IMR-90 (cell line): ENCODE measurements around the gene ENKUR. TPM values are rescaled to one million over a fixed set of nuclear protein-coding genes. Genes with fewer than 3 reads are reported as not detected.

Experiments
- ATAC-seq: fragments of 200-7000 bp; cut with Tn5 transposase; 2 replicates; pipeline ENCODE4 v1.9.1; 2020; ENCODE audit warnings: low read depth, mild to moderate bottlenecking, moderate library complexity
- BruUV-seq: library from RNA; stranded (reverse); fragments of 400-500 nt; replicated peaks from 2 replicates; lab custom pipeline; 2021; lab: Mats Ljungman, UMichigan
- CTCF ChIA-PET: fragments of 300-600 bp; formaldehyde crosslinking; extraction: SDS; loops from one replicate; lab custom pipeline; 2021; ENCODE audit warnings: antibody characterized with exemption; lab: Yijun Ruan, JAX
- POLR2A ChIA-PET: fragments of 300-600 bp; sonication (Branson Sonifier 250); formaldehyde crosslinking; loops from one replicate; lab custom pipeline; 2022; ENCODE audit warnings: antibody characterized with exemption; ENCODE audit not compliant: unreplicated experiment; lab: Charles Lee
- DNase-seq: peaks from one replicate; pipeline ENCODE4 v3.0.0; 2013
- H2AFZ ChIP-seq: replicated peaks from 2 replicates; pipeline ENCODE3; 2013; ENCODE audit warnings: low read length, mild to moderate bottlenecking; ENCODE audit not compliant: poor library complexity
- H2AK5ac ChIP-seq: 2 replicates; pipeline ENCODE4 v1.6.1; 2013; ENCODE audit warnings: low read depth, low read length, inconsistent platforms
- H2AK9ac ChIP-seq: replicated peaks from 2 replicates; pipeline ENCODE3; 2013; ENCODE audit warnings: mild to moderate bottlenecking, low read depth, low read length, moderate library complexity; ENCODE audit not compliant: poor library complexity
- H2BK120ac ChIP-seq: 2 replicates; pipeline ENCODE4 v1.6.1; 2013; ENCODE audit warnings: low read depth, low read length, inconsistent platforms
- H2BK15ac ChIP-seq: 3 replicates; pipeline ENCODE4 v1.6.1; 2013; ENCODE audit warnings: low read depth, low read length, inconsistent platforms
- H2BK20ac ChIP-seq: 2 replicates; pipeline ENCODE4 v1.6.1; 2013; ENCODE audit warnings: low read depth, mild to moderate bottlenecking, inconsistent platforms, low read length, moderate library complexity
- H2BK5ac ChIP-seq: 2 replicates; pipeline ENCODE4 v1.6.1; 2013; ENCODE audit warnings: mild to moderate bottlenecking, low read depth, low read length, inconsistent platforms; ENCODE audit not compliant: poor library complexity, severe bottlenecking
- H3K14ac ChIP-seq: replicated peaks from 2 replicates; pipeline ENCODE4 v1.6.1; 2013; ENCODE audit warnings: low read depth, low read length, inconsistent platforms
- H3K18ac ChIP-seq: 2 replicates; pipeline ENCODE4 v1.6.1; 2013; ENCODE audit warnings: low read depth, low read length, control low read depth
- H3K23ac ChIP-seq: 2 replicates; pipeline ENCODE4 v1.6.1; 2013; ENCODE audit warnings: low read depth, low read length, inconsistent platforms
- H3K27ac ChIP-seq: 2 replicates; pipeline ENCODE4 v1.5.1; 2013; ENCODE audit warnings: mild to moderate bottlenecking, control low read depth, low read length; ENCODE audit not compliant: insufficient read depth
- H3K27me3 ChIP-seq: 2 replicates; pipeline ENCODE4 v1.6.1; 2013; ENCODE audit warnings: low read length; ENCODE audit not compliant: control insufficient read depth, insufficient read depth
- H3K36me3 ChIP-seq: 2 replicates; pipeline ENCODE4 v1.6.1; 2013; ENCODE audit warnings: low read length, mixed read lengths; ENCODE audit not compliant: control insufficient read depth, insufficient read depth
- H3K4ac ChIP-seq: 2 replicates; pipeline ENCODE4 v1.6.1; 2013; ENCODE audit warnings: low read depth, low read length, inconsistent platforms
- H3K4me1 ChIP-seq: 2 replicates; pipeline ENCODE4 v1.6.1; 2013; ENCODE audit warnings: low read length, mixed read lengths; ENCODE audit not compliant: control insufficient read depth, insufficient read depth
- H3K4me2 ChIP-seq: 2 replicates; pipeline ENCODE4 v1.6.1; 2013; ENCODE audit warnings: low read depth, mild to moderate bottlenecking, control low read depth, low read length, moderate library complexity
- H3K4me3 ChIP-seq: 2 replicates; pipeline ENCODE4 v1.5.1; 2013; ENCODE audit warnings: low read depth, mild to moderate bottlenecking, control low read depth, low read length, moderate library complexity; ENCODE audit not compliant: insufficient read depth
- H3K56ac ChIP-seq: 2 replicates; pipeline ENCODE4 v1.6.1; 2013; ENCODE audit warnings: low read length, inconsistent platforms; ENCODE audit not compliant: insufficient read depth; ENCODE audit errors: extremely low read depth
- H3K79me1 ChIP-seq, 2 experiments: 2 replicates each; pipeline ENCODE4 v1.6.1; 2013; ENCODE audit warnings: low read length in 2 of 2, inconsistent platforms in 1 of 2, low read depth in 1 of 2
- H3K9ac ChIP-seq: 2 replicates; pipeline ENCODE4 v1.6.1; 2013; ENCODE audit warnings: low read depth, low read length, control low read depth
- H3K9me1 ChIP-seq: 2 replicates; pipeline ENCODE4 v1.6.1; 2013; ENCODE audit warnings: low read length, inconsistent platforms; ENCODE audit not compliant: insufficient read depth
- H3K9me3 ChIP-seq: 2 replicates; pipeline ENCODE4 v1.6.1; 2013; ENCODE audit warnings: low read length; ENCODE audit not compliant: control insufficient read depth, insufficient read depth
- H4K20me1 ChIP-seq: 2 replicates; pipeline ENCODE4 v1.6.1; 2013; ENCODE audit warnings: low read length, inconsistent platforms; ENCODE audit not compliant: insufficient read depth
- H4K5ac ChIP-seq: 2 replicates; pipeline ENCODE4 v1.6.1; 2013; ENCODE audit warnings: mild to moderate bottlenecking, low read depth, low read length, control low read depth
- H4K8ac ChIP-seq, 2 experiments: 2 replicates each; pipeline ENCODE4 v1.6.1; 2013; ENCODE audit warnings: low read depth in 2 of 2, low read length in 2 of 2, control low read depth in 1 of 2, inconsistent platforms in 1 of 2
- H4K91ac ChIP-seq: 2 replicates; pipeline ENCODE4 v1.6.1; 2013; ENCODE audit warnings: low read depth, low read length, inconsistent platforms; ENCODE audit not compliant: insufficient read depth
- BHLHE40 ChIP-seq: fragments of 150-350 bp; IDR thresholded peaks from 2 replicates; pipeline ENCODE4 v1.6.1; 2016; ENCODE audit warnings: mild to moderate bottlenecking, low read depth, low read length
- CEBPB ChIP-seq: IDR thresholded peaks from 2 replicates; pipeline ENCODE4 v1.6.1; 2012; ENCODE audit warnings: low read depth, low read length, improper control_type of control experiment
- CHD1 ChIP-seq: IDR thresholded peaks from 2 replicates; pipeline ENCODE4 v1.6.1; 2012; ENCODE audit warnings: low read depth, low read length, improper control_type of control experiment
- CTCF ChIP-seq: conservative IDR thresholded peaks from 2 replicates; pipeline ENCODE4 v1.5.1; 2012; ENCODE audit warnings: mild to moderate bottlenecking, low read depth, low read length, improper control_type of control experiment
- ELK1 ChIP-seq: fragments of 150-350 bp; IDR thresholded peaks from 2 replicates; pipeline ENCODE4 v1.6.1; 2016; ENCODE audit warnings: low read depth, mild to moderate bottlenecking, low read length, moderate library complexity, borderline replicate concordance
- FOS ChIP-seq: fragments of 150-350 bp; IDR thresholded peaks from 2 replicates; pipeline ENCODE4 v1.6.1; 2016; ENCODE audit warnings: low read depth, low read length
- MAFK ChIP-seq: IDR thresholded peaks from 2 replicates; pipeline ENCODE4 v1.6.1; 2012; ENCODE audit warnings: low read depth, low read length, improper control_type of control experiment
- MAZ ChIP-seq: IDR thresholded peaks from 2 replicates; pipeline ENCODE4 v1.6.1; 2012; ENCODE audit warnings: low read depth, mild to moderate bottlenecking, low read length, improper control_type of control experiment, moderate library complexity, borderline replicate concordance
- MXI1 ChIP-seq: IDR thresholded peaks from 2 replicates; pipeline ENCODE4 v1.6.1; 2012; ENCODE audit warnings: low read depth, mild to moderate bottlenecking, low read length, moderate library complexity, borderline replicate concordance
- NFE2L2 ChIP-seq: fragments of 150-350 bp; IDR thresholded peaks from 2 replicates; pipeline ENCODE4 v1.6.1; 2016; ENCODE audit warnings: low read depth, mild to moderate bottlenecking, low read length
- POLR2A ChIP-seq: IDR thresholded peaks from 2 replicates; pipeline ENCODE4 v1.6.1; 2012; ENCODE audit warnings: mild to moderate bottlenecking, low read depth, low read length
- RAD21 ChIP-seq: IDR thresholded peaks from 2 replicates; pipeline ENCODE4 v1.6.1; 2012; ENCODE audit warnings: low read length, improper control_type of control experiment
- RFX5 ChIP-seq: IDR thresholded peaks from 2 replicates; pipeline ENCODE4 v1.8.0; 2012; ENCODE audit warnings: low read depth, mild to moderate bottlenecking, low read length, moderate library complexity
- SMC3 ChIP-seq: fragments of 150-350 bp; IDR thresholded peaks from 2 replicates; pipeline ENCODE4 v1.6.1; 2016; ENCODE audit warnings: low read depth, mild to moderate bottlenecking, antibody characterized with exemption, low read length, moderate library complexity
- USF2 ChIP-seq: fragments of 150-350 bp; IDR thresholded peaks from 2 replicates; pipeline ENCODE4 v1.6.1; 2017; ENCODE audit warnings: mild to moderate bottlenecking, antibody characterized with exemption, low read length, low read depth
- WGBS, 2 experiments: methylation state at CpG; one replicate each; pipeline versions ENCODE4 v1.1.5 to v1.1.7; 2013; ENCODE audit warnings: missing lambda C conversion rate in 2 of 2; ENCODE audit not compliant: insufficient read length in 1 of 2; ENCODE audit errors: extremely low coverage in 2 of 2; 5-methylcytosine and 5-hydroxymethylcytosine counted together
- dilution Hi-C: fragments of 300-500 bp; cut with HindIII; formaldehyde crosslinking; loops from one replicate; pipeline ENCODE4 v1.14.3; 2018; ENCODE audit warnings: low sequenced_read_pairs; ENCODE audit not compliant: unreplicated experiment
- in situ Hi-C: fragments of 300-500 bp; cut with MboI; formaldehyde crosslinking; loops from 3 replicates; pipeline ENCODE4 v1.14.3; 2019; ENCODE audit warnings: low sequenced_read_pairs, inconsistent platforms, mixed read lengths
- intact Hi-C: fragments of 100-400 bp; cut with micrococcal nuclease; formaldehyde crosslinking; loops from 2 replicates; pipeline ENCODE4 v1.10.0; 2022
- polyA plus RNA-seq, 3 experiments: library from polyadenylated mRNA; depleted of rRNA; stranded (reverse); fragments of >200 nt; gene quantifications; 2 replicates each; pipeline ENCODE4 v1.2.3, GENCODE V29; 2012; ENCODE audit warnings: low replicate concordance in 1 of 3
- total RNA-seq: library from RNA; depleted of rRNA; stranded (reverse); fragments of >200 nt; gene quantifications from 2 replicates; pipeline ENCODE4 v1.2.3, GENCODE V29; 2012

ENKUR gene
- total and polyA plus RNA-seq, 2 of the 4 experiments (the other 2 are of a cell fraction) = not detected

- H3K9ac ChIP-seq = no peak overlapping the region
- H2AK9ac ChIP-seq = no peak overlapping the region
- no peaks in the 10 kb centered on the region for H3K9me3 ChIP-seq
- ChIA-PET CTCF (interaction anchor here (0.6 to 1.1 kb wide), 2 partner anchors 49 to 52 kb away, joined by 3 read pairs; no protein-coding TSS in a partner anchor), POLR2A (no interaction called here)
- H4K5ac ChIP-seq = no peak overlapping the region
- H2BK120ac ChIP-seq = no peak overlapping the region
- H4K91ac ChIP-seq = no peak overlapping the region
- no peak for DNase-seq
- H2AK5ac ChIP-seq = no peak overlapping the region
- no peak overlapping the region for H3K27ac ChIP-seq
- H3K79me1 ChIP-seq = no peaks in the 10 kb centered on the region
- no peaks in the 10 kb centered on the region for H3K27me3 ChIP-seq
- dilution Hi-C loops = no loop called here
- H3K14ac ChIP-seq = no peak overlapping the region
- no peak overlapping the region for H3K56ac ChIP-seq
- H3K4me3 ChIP-seq = no peak overlapping the region
- no peaks in the 10 kb centered on the region for H4K20me1 ChIP-seq
- WGBS, 2 experiments = no CpG with 5 or more reads among the region's 5 CpGs
- no peaks in the 10 kb centered on the region for H3K4me1 ChIP-seq
- intact Hi-C loops = no loop called here
- no peak overlapping the region for H3K23ac ChIP-seq
- no peak overlapping the region for H2AFZ ChIP-seq
- no peak overlapping the region for H3K4ac ChIP-seq
- no TSS peak for BruUV-seq
- no peak overlapping the region for H3K18ac ChIP-seq
- no peaks in the 10 kb centered on the region for H3K36me3 ChIP-seq
- H2BK20ac ChIP-seq = no peak overlapping the region
- H2BK5ac ChIP-seq = no peak overlapping the region
- no peak overlapping the region for H3K4me2 ChIP-seq
- TF ChIP-seq USF2 = no peak
- no peak for TF ChIP-seq CTCF
- no peak for TF ChIP-seq FOS
- no peak for TF ChIP-seq NFE2L2
- TF ChIP-seq MAFK = no peak
- TF ChIP-seq RFX5 = no peak
- no peak for TF ChIP-seq ELK1
- no peak for TF ChIP-seq CHD1
- no peak for TF ChIP-seq RAD21
- no peak for TF ChIP-seq POLR2A
- no peak for TF ChIP-seq SMC3
- TF ChIP-seq MXI1 = no peak
- TF ChIP-seq BHLHE40 = no peak
- TF ChIP-seq CEBPB = no peak
- no peak for TF ChIP-seq MAZ
- ATAC-seq = no peak
- in situ Hi-C loops = no loop called here
- no peaks in the 10 kb centered on the region; the same call in 1 of the 2 replicates for H3K9me1 ChIP-seq
- H4K8ac ChIP-seq = no peak overlapping the region
- no peak overlapping the region for H2BK15ac ChIP-seq
Measured at GRCh38 chr10:24938076-24938475, 77.9 kb downstream of the ENKUR start.
